ENCODE results near the gene HBQ1.
"Not testable (repeated sequence)": the region's sequence is repeated elsewhere in the genome, so short reads cannot be mapped to it uniquely, and the experiment has no call there.

HBQ1 gene

GRCh38 chr16:176477-177382 lies 3.5 kb upstream of the HBQ1 start, which contains the start of gene HBA1:
TSS of gene HBA1 (plus strand) at chr16:176680. CDS start at chr16:176717, 37 bp downstream.
- DNase-seq = not testable (repeated sequence)

- DNase-seq = peak; percentile 98 to 100
Observed at GRCh38 chr16:177394-177822, 2.9 kb upstream of the HBQ1 start.

- no peak for DNase-seq
Observed at GRCh38 chr16:177981-178667, 2.1 kb upstream of the HBQ1 start.

- no peak for DNase-seq
Observed at GRCh38 chr16:178668-179015, 1.6 kb upstream of the HBQ1 start.

GRCh38 chr16:179211-180092 lies 807 bp upstream of the HBQ1 start:
- DNase-seq = no peak

- DNase-seq = peak; percentile 38 to 40
Observed at GRCh38 chr16:180681-181564, 664 bp downstream of the HBQ1 start.

- DNase-seq = no peak
Observed at GRCh38 chr16:181565-182021, 1.3 kb downstream of the HBQ1 start.

GRCh38 chr16:183005-183404 lies 2.7 kb downstream of the HBQ1 start:
- no peak for DNase-seq

GRCh38 chr16:185213-185612 lies 5.0 kb downstream of the HBQ1 start:
- DNase-seq = no peak

- DNase-seq = no peak
Observed at GRCh38 chr16:185691-186090, 5.4 kb downstream of the HBQ1 start.

GRCh38 chr16:187330-187729 lies 7.1 kb downstream of the HBQ1 start:
- no peak for DNase-seq

- no peak for DNase-seq
Observed at GRCh38 chr16:188674-189073, 8.4 kb downstream of the HBQ1 start.

GRCh38 chr16:189604-190186 lies 9.4 kb downstream of the HBQ1 start:
- no peak for DNase-seq

- no peak for DNase-seq
Observed at GRCh38 chr16:191831-192230, 11.6 kb downstream of the HBQ1 start.

- DNase-seq = no peak
Observed at GRCh38 chr16:192686-193085, 12.4 kb downstream of the HBQ1 start.

GRCh38 chr16:193441-193840 lies 13.2 kb downstream of the HBQ1 start:
- no peak for DNase-seq

- DNase-seq = no peak
Observed at GRCh38 chr16:194516-194915, 14.3 kb downstream of the HBQ1 start.

- DNase-seq = no peak
Observed at GRCh38 chr16:200388-200787, 20.1 kb downstream of the HBQ1 start.

GRCh38 chr16:203246-203645 lies 23.0 kb downstream of the HBQ1 start:
- no peak for DNase-seq

GRCh38 chr16:204046-204445 lies 23.8 kb downstream of the HBQ1 start:
- not testable (repeated sequence) for DNase-seq

GRCh38 chr16:209359-209758 lies 29.1 kb downstream of the HBQ1 start:
- DNase-seq = not testable (repeated sequence)
